ENCODE data around the gene BLMH. TPM values are rescaled to one million over a fixed set of nuclear protein-coding genes. Genes with fewer than 3 reads are reported as not detected.

BLMH gene
- total and polyA plus RNA-seq, 2 donors (not counting 1 experiment from before 2014, with no cell fraction given): 5.9 to 25.9 TPM

GRCh38 chr17:30333503-30334360, 42.0 kb upstream of the BLMH start, which contains the start of gene TMIGD1:
TSS of gene TMIGD1 (minus strand) at chr17:30334057. CDS start at chr17:30332133, 1,924 bp downstream.
- CTCF ChIA-PET: interaction anchor here (1.3 to 9.6 kb wide), 3 partner anchors 208 to 238 kb away, joined by 3 to 218 read pairs (median 54); no protein-coding TSS in a partner anchor
- Histone ChIP-seq H3K9me3 (ENCODE audit: control extremely low read depth in 1 of 3, control insufficient read depth in 2 of 3, insufficient read depth in 1 of 3, low read length in 2 of 3) (no peaks in the 10 kb centered on the region), H3K36me3 (replicated peaks in 1 of 2; ENCODE audit: control extremely low read depth in 1 of 2, control insufficient read depth in 1 of 2, extremely low read depth in 1 of 2, insufficient read depth in 2 of 2, low read length in 1 of 2) (no peaks in the 10 kb centered on the region), H3K4me3 (ENCODE audit: control extremely low read depth in 1 of 5, extremely low read depth in 1 of 5, insufficient read depth in 1 of 5, low read depth in 2 of 5, low read length in 4 of 5) (no peak within 1 kb of the TSS), H3K27me3 (replicated peaks in 1 of 4; ENCODE audit: control extremely low read depth in 1 of 4, control insufficient read depth in 3 of 4, insufficient read depth in 4 of 4, low read length in 3 of 4) (no peaks in the 10 kb centered on the region), H3K27ac (ENCODE audit: low read length in 2 of 2) (no peak within 1 kb of the TSS), H2AFZ (ENCODE audit: insufficient read depth, low read depth, low read length, poor library complexity, severe bottlenecking) (no peak within 1 kb of the TSS), H3K79me2 (ENCODE audit: control insufficient read depth, insufficient read depth, low read length) (no peaks in the 10 kb centered on the region), H3K4me2 (replicated peaks; ENCODE audit: low read depth, low read length, poor library complexity, severe bottlenecking) (no peak within 1 kb of the TSS), H3K9ac (ENCODE audit: low read length) (no peak within 1 kb of the TSS), H4K20me1 (ENCODE audit: control insufficient read depth, insufficient read depth, low read length, poor library complexity, severe bottlenecking) (no peaks in the 10 kb centered on the region), H3K4me1 (ENCODE audit: control insufficient read depth in 2 of 2, insufficient read depth in 2 of 2, low read length in 2 of 2) (peaks cover 2 to 5% of the 10 kb centered on the region in 2 donors)
- intact Hi-C loops (cut with micrococcal nuclease): no loop called here
- no peak for ATAC-seq (ENCODE audit: low read depth)
- Mint-ChIP-seq H3K9me3 (ENCODE audit: insufficient read depth) (no peaks in the 10 kb centered on the region), H3K27me3 (peaks cover 3% of the 10 kb centered on the region), H3K4me1 (peaks cover 8% of the 10 kb centered on the region), H3K4me3 (no peak within 1 kb of the TSS), H3K27ac (no peak within 1 kb of the TSS)
- no peak for DNase-seq
- WGBS (ENCODE audit: insufficient coverage): 90% methylated on average over 2 of the region's 9 CpGs
- POLR2A ChIA-PET: interaction anchor here (0.5 kb wide), 1 partner anchor 794 kb away, joined by 4 read pairs; no protein-coding TSS in a partner anchor
- TF ChIP-seq CTCF (IDR thresholded peaks at IDR 0.05) (no peak), EZH2 (IDR thresholded peaks at IDR 0.05; ENCODE audit: borderline replicate concordance, insufficient read depth, low read depth, low read length, poor library complexity, severe bottlenecking) (no peak)

GRCh38 chr17:30332057-30332542, 40.4 kb upstream of the BLMH start:
- peaks cover 3% of the 10 kb centered on the region for H3K27me3 Mint-ChIP-seq
- no peak overlapping the region for H3K4me3 Mint-ChIP-seq
- intact Hi-C loops (cut with micrococcal nuclease): no loop called here
- H3K4me3 ChIP-seq (ENCODE audit: control extremely low read depth in 1 of 5, extremely low read depth in 1 of 5, insufficient read depth in 1 of 5, low read depth in 2 of 5, low read length in 4 of 5): no peak overlapping the region
- H3K27ac ChIP-seq (ENCODE audit: low read length in 2 of 2): no peak overlapping the region
- ATAC-seq (ENCODE audit: low read depth) (peak; percentile 47), DNase-seq (no peak)
- no peak overlapping the region for H3K27ac Mint-ChIP-seq
- H3K9me3 ChIP-seq (ENCODE audit: control extremely low read depth in 1 of 3, control insufficient read depth in 2 of 3, insufficient read depth in 1 of 3, low read length in 2 of 3): no peaks in the 10 kb centered on the region
- H3K4me1 ChIP-seq (ENCODE audit: control insufficient read depth in 2 of 2, insufficient read depth in 2 of 2, low read length in 2 of 2): peaks cover 2 to 5% of the 10 kb centered on the region in 2 donors
- H3K79me2 ChIP-seq (ENCODE audit: control insufficient read depth, insufficient read depth, low read length): no peaks in the 10 kb centered on the region
- H3K36me3 ChIP-seq (replicated peaks in 1 of 2; ENCODE audit: control extremely low read depth in 1 of 2, control insufficient read depth in 1 of 2, extremely low read depth in 1 of 2, insufficient read depth in 2 of 2, low read length in 1 of 2): no peaks in the 10 kb centered on the region
- H3K9ac ChIP-seq (ENCODE audit: low read length): no peak overlapping the region
- POLR2A ChIA-PET: interaction anchor here (0.7 kb wide), 2 partner anchors 39 to 168 kb away, joined by 4 to 7 read pairs; no protein-coding TSS in a partner anchor
- H3K4me2 ChIP-seq (replicated peaks; ENCODE audit: low read depth, low read length, poor library complexity, severe bottlenecking): no peak overlapping the region
- TF ChIP-seq EZH2 (IDR thresholded peaks at IDR 0.05; ENCODE audit: borderline replicate concordance, insufficient read depth, low read depth, low read length, poor library complexity, severe bottlenecking) (no peak), CTCF (IDR thresholded peaks at IDR 0.05) (no peak)
- H4K20me1 ChIP-seq (ENCODE audit: control insufficient read depth, insufficient read depth, low read length, poor library complexity, severe bottlenecking): no peaks in the 10 kb centered on the region
- no peaks in the 10 kb centered on the region for H3K27me3 ChIP-seq (replicated peaks in 1 of 4; ENCODE audit: control extremely low read depth in 1 of 4, control insufficient read depth in 3 of 4, insufficient read depth in 4 of 4, low read length in 3 of 4)
- no peak overlapping the region for H2AFZ ChIP-seq (ENCODE audit: insufficient read depth, low read depth, low read length, poor library complexity, severe bottlenecking)
- CTCF ChIA-PET: interaction anchor here (1.3 to 1.5 kb wide), 2 partner anchors 9 to 206 kb away, joined by 5 to 6 read pairs; no protein-coding TSS in a partner anchor
- no CpG with 5 or more reads among the region's 4 CpGs for WGBS (ENCODE audit: insufficient coverage)
- peaks cover 8% of the 10 kb centered on the region for H3K4me1 Mint-ChIP-seq
- H3K9me3 Mint-ChIP-seq (ENCODE audit: insufficient read depth): no peaks in the 10 kb centered on the region

Measured in B cell (primary cell).